Measurements from ENCODE around the gene EHD1. TPM values are rescaled to one million over a fixed set of nuclear protein-coding genes. Genes with fewer than 3 reads are reported as not detected.

EHD1 gene
- polyA plus RNA-seq, 3 donors, result 30.3 to 212 (median 48.4) TPM

- Mint-ChIP-seq H3K4me1 (peaks cover 30% of the 10 kb centered on the region), H3K27ac (peak overlapping the region in 1 of 7 donors; percentile 53), H3K36me3 (peaks cover 0 to 2% of the 10 kb centered on the region in 2 donors), H3K4me3 (peak overlapping the region; percentile 64), H3K27me3 (ENCODE audit: low read depth in 3 of 3) (peaks cover 3 to 18% (median 18%) of the 10 kb centered on the region in 3 donors), H3K9me3 (peaks cover 0 to 2% (median 0%) of the 10 kb centered on the region in 7 donors)
- peaks cover 20 to 37% of the 10 kb centered on the region in 2 donors for H3K4me1 ChIP-seq (ENCODE audit: control insufficient read depth in 1 of 2, insufficient read depth in 2 of 2, low read length in 2 of 2)
- peak overlapping the region in 1 of 3 experiments; percentile 68 for H3K4me3 ChIP-seq (replicated peaks in 1 of 3; ENCODE audit: low read depth in 2 of 3, low read length in 3 of 3)
- H3K27ac ChIP-seq (ENCODE audit: low read depth in 1 of 2, low read length in 2 of 2), result no peak overlapping the region
- no peak for TF ChIP-seq CTCF (IDR thresholded peaks at IDR 0.05)
- H3K9ac ChIP-seq (ENCODE audit: insufficient read depth, low read length, poor library complexity, severe bottlenecking), result no peak overlapping the region
- peak overlapping the region; percentile 86 for H3K4me2 ChIP-seq (replicated peaks; ENCODE audit: extremely low read depth, low read length, poor library complexity, severe bottlenecking)
- WGBS (ENCODE audit: insufficient coverage), result 53% methylated on average over 27 of the region's 27 CpGs
- no peak overlapping the region for H2AFZ ChIP-seq (ENCODE audit: insufficient read depth, low read depth, low read length, poor library complexity, severe bottlenecking)
- peaks cover 0 to 10% of the 10 kb centered on the region in 2 donors for H3K27me3 ChIP-seq (ENCODE audit: control insufficient read depth in 2 of 2, insufficient read depth in 2 of 2, low read length in 2 of 2)
- intact Hi-C loops (cut with micrococcal nuclease), result loop anchor here in 1 of 2 donors (10.0 kb wide), 2 partner anchors 59 to 171 kb away; partner anchors contain the start of gene ARL2
- no peaks in the 10 kb centered on the region for H3K9me3 ChIP-seq (replicated peaks in 1 of 2; ENCODE audit: control insufficient read depth in 1 of 2, insufficient read depth in 1 of 2, low read length in 2 of 2)
- H3K79me2 ChIP-seq (ENCODE audit: insufficient read depth, low read length), result no peaks in the 10 kb centered on the region
- no peaks in the 10 kb centered on the region for H3K36me3 ChIP-seq (replicated peaks in 1 of 2; ENCODE audit: control insufficient read depth in 1 of 2, insufficient read depth in 2 of 2, low read length in 2 of 2)
- DNase-seq, result no peak
- H4K20me1 ChIP-seq (ENCODE audit: insufficient read depth, low read length), result peaks cover 2% of the 10 kb centered on the region
Measured at GRCh38 chr11:64843686-64844329, 34.6 kb downstream of the EHD1 start.

GRCh38 chr11:64842851-64843685 is 35.4 kb downstream of the EHD1 start:
- no peak overlapping the region for H3K4me3 ChIP-seq (replicated peaks in 1 of 3; ENCODE audit: low read depth in 2 of 3, low read length in 3 of 3)
- H3K27me3 ChIP-seq (ENCODE audit: control insufficient read depth in 2 of 2, insufficient read depth in 2 of 2, low read length in 2 of 2), result peaks cover 0 to 10% of the 10 kb centered on the region in 2 donors
- H3K9ac ChIP-seq (ENCODE audit: insufficient read depth, low read length, poor library complexity, severe bottlenecking), result no peak overlapping the region
- 90% methylated on average over 14 of the region's 19 CpGs for WGBS (ENCODE audit: insufficient coverage)
- Mint-ChIP-seq H3K9me3 (peaks cover 0 to 2% (median 0%) of the 10 kb centered on the region in 7 donors), H3K36me3 (peaks cover 0 to 2% of the 10 kb centered on the region in 2 donors), H3K4me1 (peaks cover 22% of the 10 kb centered on the region), H3K4me3 (no peak overlapping the region), H3K27me3 (ENCODE audit: low read depth in 3 of 3) (peaks cover 3 to 16% (median 15%) of the 10 kb centered on the region in 3 donors), H3K27ac (peak overlapping the region in 1 of 7 donors; percentile 23)
- peaks cover 16 to 29% of the 10 kb centered on the region in 2 donors for H3K4me1 ChIP-seq (ENCODE audit: control insufficient read depth in 1 of 2, insufficient read depth in 2 of 2, low read length in 2 of 2)
- intact Hi-C loops (cut with micrococcal nuclease), result loop anchor here in 1 of 2 donors (10.0 kb wide), 2 partner anchors 58 to 172 kb away; partner anchors contain the start of gene ARL2
- no peak overlapping the region for H2AFZ ChIP-seq (ENCODE audit: insufficient read depth, low read depth, low read length, poor library complexity, severe bottlenecking)
- H3K27ac ChIP-seq (ENCODE audit: low read depth in 1 of 2, low read length in 2 of 2), result no peak overlapping the region
- TF ChIP-seq CTCF (IDR thresholded peaks at IDR 0.05), result no peak
- H3K36me3 ChIP-seq (replicated peaks in 1 of 2; ENCODE audit: control insufficient read depth in 1 of 2, insufficient read depth in 2 of 2, low read length in 2 of 2), result no peaks in the 10 kb centered on the region
- H3K79me2 ChIP-seq (ENCODE audit: insufficient read depth, low read length), result no peaks in the 10 kb centered on the region
- H4K20me1 ChIP-seq (ENCODE audit: insufficient read depth, low read length), result no peaks in the 10 kb centered on the region
- H3K4me2 ChIP-seq (replicated peaks; ENCODE audit: extremely low read depth, low read length, poor library complexity, severe bottlenecking), result no peak overlapping the region
- no peak for DNase-seq
- no peaks in the 10 kb centered on the region for H3K9me3 ChIP-seq (replicated peaks in 1 of 2; ENCODE audit: control insufficient read depth in 1 of 2, insufficient read depth in 1 of 2, low read length in 2 of 2)

All from CD14-positive monocyte (primary cell).